K562 (cell line): ENCODE results near the gene MCCC1. TPM values are rescaled to one million over a fixed set of nuclear protein-coding genes. Genes with fewer than 3 reads are reported as not detected.
A peak's percentile ranks its signal among the peaks of the same experiment; 100 is the strongest.

Experiments used
- ATAC-seq: fragments of 200-7000 bp; cut with Tn5 transposase; 3 replicates; pipeline ENCODE4 v1.9.1; 2020; ENCODE audit warnings: moderate library complexity
- BruUV-seq: library from RNA; stranded (reverse); fragments of 400-500 nt; replicated peaks from 2 replicates; lab custom pipeline; 2021; lab: Mats Ljungman, UMichigan
- CTCF ChIA-PET: fragments of 300-600 bp; formaldehyde crosslinking; extraction: SDS; loops from one replicate; lab custom pipeline; 2021; ENCODE audit warnings: low intra/inter-chr PET ratio; lab: Yijun Ruan, JAX
- POLR2A ChIA-PET: fragments of 300-600, 350-650 bp; sonication (Branson Sonifier 250); formaldehyde crosslinking; extraction: SDS; loops from one replicate; lab custom pipeline; 2021; ENCODE audit warnings: antibody characterized with exemption, inconsistent platforms; lab: Yijun Ruan, JAX
- DNase-seq, 4 experiments: peaks; one replicate each; pipeline versions ENCODE4 v3.0.0 to v3.0.0-alpha.2; 2011 to 2018; ENCODE audit warnings: low spot score in 3 of 4, mixed read lengths in 3 of 4; ENCODE audit errors: extremely low read depth in 1 of 4
- FAIRE-seq: peaks from 2 replicates; lab custom pipeline; 2011; peaks lifted over from hg19 to GRCh38; lab: Jason Lieb, UNC
- H2AFZ ChIP-seq: 2 replicates; pipeline ENCODE4 v1.6.0; 2011; ENCODE audit warnings: low read depth, low read length, control low read depth, inconsistent platforms
- H3K27ac ChIP-seq: fragments of 200-600 bp; 3 replicates; pipeline ENCODE4 v1.8.0; 2011; ENCODE audit warnings: low read depth, mild to moderate bottlenecking, control low read depth, inconsistent platforms, low read length, moderate library complexity, mixed read lengths; ENCODE audit errors: extremely low read depth
- H3K27me3 ChIP-seq, 2 experiments: fragments of 300-600 bp in 1 of 2; 2 replicates in 1 of 2; 3 replicates in 1 of 2; pipeline versions ENCODE4 v1.6.0 to v1.8.0; 2011; ENCODE audit warnings: inconsistent platforms in 2 of 2, low read length in 2 of 2, mild to moderate bottlenecking in 1 of 2, mixed read lengths in 1 of 2, moderate library complexity in 1 of 2; ENCODE audit not compliant: control insufficient read depth in 2 of 2, insufficient read depth in 2 of 2
- H3K36me3 ChIP-seq: fragments of 300-600 bp; 3 replicates; pipeline ENCODE4 v1.8.0; 2011; ENCODE audit warnings: mild to moderate bottlenecking, low read length, inconsistent platforms; ENCODE audit not compliant: control insufficient read depth, insufficient read depth
- H3K4me1 ChIP-seq, 2 experiments: fragments of 200-600 bp in 1 of 2; replicated peaks in 1 of 2; 2 replicates in 1 of 2; 3 replicates in 1 of 2; pipeline versions ENCODE4 v1.5.1 to v1.8.0; 2011; ENCODE audit warnings: inconsistent platforms in 2 of 2, low read length in 2 of 2, mild to moderate bottlenecking in 1 of 2, mixed read lengths in 1 of 2, moderate library complexity in 1 of 2; ENCODE audit not compliant: control insufficient read depth in 2 of 2, insufficient read depth in 2 of 2
- H3K4me2 ChIP-seq: 2 replicates; pipeline ENCODE4 v1.6.1; 2011; ENCODE audit warnings: low read length, control low read depth, inconsistent platforms, mixed read lengths; ENCODE audit not compliant: insufficient read depth
- H3K4me3 ChIP-seq: fragments of 200-600 bp; sonication (generic), shearing (Covaris generic); 2 replicates; pipeline ENCODE4 v1.5.1; 2016; ENCODE audit warnings: control low read depth, inconsistent platforms
- H3K79me2 ChIP-seq: fragments of 200-600 bp; 3 replicates; pipeline ENCODE4 v1.8.0; 2011; ENCODE audit warnings: low read length, inconsistent platforms; ENCODE audit not compliant: control insufficient read depth, insufficient read depth
- H3K9ac ChIP-seq, 2 experiments: 2 replicates each; pipeline versions ENCODE4 v1.6.0 to v1.6.1; 2011; ENCODE audit warnings: low read depth in 2 of 2, low read length in 2 of 2, control low read depth in 1 of 2, inconsistent platforms in 1 of 2, mild to moderate bottlenecking in 1 of 2, mixed read lengths in 1 of 2; ENCODE audit not compliant: insufficient read depth in 1 of 2
- H3K9me1 ChIP-seq: one replicate; pipeline ENCODE4 v1.6.0; 2011; ENCODE audit warnings: inconsistent platforms, mild to moderate bottlenecking, low read length, moderate library complexity; ENCODE audit not compliant: control insufficient read depth, insufficient read depth
- H3K9me3 ChIP-seq: replicated peaks from 2 replicates; pipeline ENCODE4 v1.5.1; 2011; ENCODE audit warnings: low read depth, low read length, inconsistent platforms; ENCODE audit not compliant: control insufficient read depth, insufficient read depth
- H4K20me1 ChIP-seq: replicated peaks from 2 replicates; pipeline ENCODE4 v1.6.1; 2011; ENCODE audit warnings: low read length, inconsistent platforms, mixed read lengths; ENCODE audit not compliant: control insufficient read depth, insufficient read depth
- ARHGAP35 ChIP-seq: fragments of 450-650 bp; IDR thresholded peaks from 2 replicates; pipeline ENCODE4 v1.6.1; 2018; ENCODE audit not compliant: partially characterized antibody
- CREBBP ChIP-seq: IDR thresholded peaks from one replicate; pipeline ENCODE4 v1.6.1; 2012; ENCODE audit warnings: low read depth, mild to moderate bottlenecking, control low read depth, inconsistent platforms, low read length
- FOXA1 ChIP-seq: fragments of 450-650 bp; IDR thresholded peaks from 2 replicates; pipeline ENCODE4 v1.6.1; 2016; ENCODE audit warnings: mild to moderate bottlenecking, borderline replicate concordance
- GATAD2A ChIP-seq: fragments of 450-650 bp; IDR thresholded peaks from 2 replicates; pipeline ENCODE4 v1.6.1; 2017
- GTF2A2 ChIP-seq: IDR thresholded peaks from 2 replicates; pipeline ENCODE4 v1.6.1; 2016; ENCODE audit warnings: mild to moderate bottlenecking, missing genetic modification characterization, missing compliant biosample characterization
- HMGN3 ChIP-seq: IDR thresholded peaks from 2 replicates; pipeline ENCODE4 v1.6.1; 2011; ENCODE audit warnings: borderline replicate concordance, low read depth, mild to moderate bottlenecking, mixed read lengths, low read length; ENCODE audit not compliant: insufficient read length; ENCODE audit errors: extremely low read depth
- HOXB6 ChIP-seq: fragments of 250-450 bp; sonication (Bioruptor Pico); IDR thresholded peaks from 2 replicates; pipeline ENCODE4 v1.5.1; 2022; ENCODE audit warnings: mild to moderate bottlenecking, borderline replicate concordance
- KDM4B ChIP-seq, 2 experiments: fragments of 450-650 bp in 1 of 2; sonication (generic) in 1 of 2; IDR thresholded peaks; 2 replicates each; pipeline ENCODE4 v1.6.1; 2016 to 2017; ENCODE audit warnings: borderline replicate concordance in 2 of 2, antibody characterized with exemption in 1 of 2, low read depth in 1 of 2, mild to moderate bottlenecking in 1 of 2
- NCOA1 ChIP-seq: fragments of 450-650 bp; IDR thresholded peaks from 2 replicates; pipeline ENCODE4 v1.6.1; 2016; ENCODE audit warnings: low read depth
- PCBP1 ChIP-seq: fragments of 200-400 bp; formaldehyde crosslinking; IDR thresholded peaks from 2 replicates; pipeline ENCODE4 v1.6.1; 2018; ENCODE audit warnings: mild to moderate bottlenecking, low read depth, low read length; ENCODE audit not compliant: poor library complexity, severe bottlenecking
- PCBP2 ChIP-seq: fragments of 200-400 bp; formaldehyde crosslinking; IDR thresholded peaks from 2 replicates; pipeline ENCODE4 v1.6.1; 2018; ENCODE audit warnings: low read length, low read depth, mild to moderate bottlenecking, moderate library complexity; ENCODE audit not compliant: poor library complexity, severe bottlenecking
- RBM17 ChIP-seq: fragments of 200-400 bp; formaldehyde crosslinking; IDR thresholded peaks from 2 replicates; pipeline ENCODE4 v1.6.1; 2017; ENCODE audit warnings: low read depth, mild to moderate bottlenecking, low read length, borderline replicate concordance
- SRSF7 ChIP-seq: fragments of 200-400 bp; formaldehyde crosslinking; optimal IDR thresholded peaks from 2 replicates; pipeline ENCODE3; 2017; ENCODE audit warnings: mild to moderate bottlenecking, low read depth, low read length
- ZBTB1 ChIP-seq: sonication (generic); formaldehyde crosslinking; IDR thresholded peaks from 2 replicates; pipeline ENCODE4 v1.8.1; 2023; ENCODE audit warnings: missing genetic modification reagents, low read depth, mild to moderate bottlenecking, borderline replicate concordance
- ZFX ChIP-seq: sonication (generic); formaldehyde crosslinking; IDR thresholded peaks from 2 replicates; pipeline ENCODE4 v1.8.0; 2022; ENCODE audit warnings: mild to moderate bottlenecking, missing genetic modification reagents, moderate library complexity
- ZNF316 ChIP-seq: fragments of 450-650 bp; IDR thresholded peaks from 2 replicates; pipeline ENCODE4 v1.6.1; 2016
- ZNF41 ChIP-seq: fragments of 250-450 bp; sonication (Bioruptor Pico); conservative IDR thresholded peaks from 2 replicates; pipeline ENCODE4 v1.4.0; 2020; ENCODE audit warnings: mild to moderate bottlenecking
- ZNF507 ChIP-seq: conservative IDR thresholded peaks from 2 replicates; pipeline ENCODE4 v1.6.1; 2017; ENCODE audit warnings: missing genetic modification characterization, missing compliant biosample characterization
- ZNF551 ChIP-seq: fragments of 250-450 bp; sonication (Bioruptor Pico); IDR thresholded peaks from 2 replicates; pipeline ENCODE4 v1.5.0; 2021; ENCODE audit warnings: mild to moderate bottlenecking, moderate library complexity
- ZNF668 ChIP-seq: fragments of 250-450 bp; sonication (Bioruptor Pico); IDR thresholded peaks from 2 replicates; pipeline ENCODE4 v1.8.0; 2022; ENCODE audit warnings: mild to moderate bottlenecking, inconsistent platforms
- ZZZ3 ChIP-seq: fragments of 450-650 bp; IDR thresholded peaks from 2 replicates; pipeline ENCODE4 v1.6.1; 2016; ENCODE audit warnings: antibody characterized with exemption, mild to moderate bottlenecking, moderate library complexity
- WGBS: fragments of 100-300 bp; shearing (Covaris generic); methylation state at CpG from one replicate; pipeline ENCODE4 v1.1.6; 2016; ENCODE audit warnings: low coverage, mixed read lengths; ENCODE audit not compliant: insufficient coverage; ENCODE audit errors: missing lambda C conversion rate; 5-methylcytosine and 5-hydroxymethylcytosine counted together
- in situ Hi-C: fragments of 300-500 bp; cut with MboI; formaldehyde crosslinking; loops from 4 replicates; pipeline ENCODE4 v1.15.0; 2018; ENCODE audit warnings: inconsistent platforms, mixed read lengths
- intact Hi-C: fragments of 100-400 bp; cut with micrococcal nuclease; formaldehyde crosslinking; loops from 2 replicates; pipeline ENCODE4 v1.14.2; 2022
- polyA plus RNA-seq, 8 experiments: library from polyadenylated mRNA; depleted of rRNA in 4 of 8; stranded (reverse) in 5 of 8; unstranded in 3 of 8; fragments of >200 nt; fragmentation: Nextera tagmentation in 2 of 8; fragmentation: Illumina TruSeq in 1 of 8; extraction: Ambion mirVana in 2 of 8; extraction: Trizol in 1 of 8; gene quantifications; 2 replicates each; pipeline versions ENCODE4 v1.2.1 to v1.2.3, GENCODE V29; 2011 to 2014; ENCODE audit warnings: inconsistent platforms in 1 of 8, missing spikeins in 1 of 8
- total RNA-seq, 7 experiments: library from RNA; depleted of rRNA in 6 of 7; stranded (reverse); fragments of >200 nt in 6 of 7; fragmentation: Illumina TruSeq in 2 of 7; extraction: Trizol in 2 of 7; gene quantifications; 2 replicates each; pipeline versions ENCODE4 v1.2.1 to v1.2.3, GENCODE V29; 2011 to 2021; ENCODE audit warnings: low replicate concordance in 1 of 7

MCCC1 gene
- total and polyA plus RNA-seq, 9 of the 15 experiments (the other 6 are each of a cell fraction or from before 2014, with no cell fraction given): 13.7 to 26.9 (median 23.0) TPM

GRCh38 chr3:183013074-183013473, 86.2 kb downstream of the MCCC1 start:
- Histone ChIP-seq H3K9me3 (no peaks in the 10 kb centered on the region), H2AFZ (no peak overlapping the region), H3K9ac (no peak overlapping the region), H3K27ac (no peak overlapping the region), H3K36me3 (peaks cover 20% of the 10 kb centered on the region; the same call in 2 of the 3 replicates), H3K27me3 (no peaks in the 10 kb centered on the region), H4K20me1 (no peaks in the 10 kb centered on the region), H3K9me1 (no peaks in the 10 kb centered on the region), H3K4me2 (no peak overlapping the region), H3K4me3 (no peak overlapping the region), H3K4me1 (peaks cover 14% of the 10 kb centered on the region in 2 experiments), H3K79me2 (no peaks in the 10 kb centered on the region)
- WGBS: 76% methylated on average over 5 of the region's 5 CpGs
- ChIA-PET CTCF (no interaction called here), POLR2A (no interaction called here)
- no peak for TF ChIP-seq GTF2A2 (tag)
- TF ChIP-seq FOXA1: no peak
- TF ChIP-seq ZFX: no peak
- no peak for TF ChIP-seq NCOA1
- no peak for TF ChIP-seq ZNF507 (tag)
- TF ChIP-seq PCBP2: no peak
- TF ChIP-seq GATAD2A: no peak
- BruUV-seq: no TSS peak
- FAIRE-seq (no peak), DNase-seq (no peak), ATAC-seq (no peak)
- intact Hi-C loops: no loop called here
- in situ Hi-C loops: no loop called here

GRCh38 chr3:183008800-183009199, 90.5 kb downstream of the MCCC1 start:
- peak; percentile 35 for FAIRE-seq
- POLR2A ChIA-PET: no interaction called here
- Histone ChIP-seq H4K20me1 (no peaks in the 10 kb centered on the region), H3K27ac (no peak overlapping the region), H2AFZ (no peak overlapping the region), H3K9me3 (no peaks in the 10 kb centered on the region), H3K79me2 (no peaks in the 10 kb centered on the region), H3K9ac (no peak overlapping the region), H3K36me3 (no peaks in the 10 kb centered on the region), H3K4me2 (no peak overlapping the region), H3K4me3 (no peak overlapping the region), H3K9me1 (no peaks in the 10 kb centered on the region), H3K4me1 (peaks cover 14% of the 10 kb centered on the region in 2 experiments), H3K27me3 (no peaks in the 10 kb centered on the region)
- BruUV-seq: no TSS peak
- CTCF ChIA-PET: no interaction called here
- intact Hi-C loops (no loop called here), in situ Hi-C loops (no loop called here)
- ATAC-seq: no peak
- DNase-seq: no peak
- TF ChIP-seq KDM4B (IDR thresholded peaks at IDR 0.05; ENCODE audit: borderline replicate concordance in 2 of 2, low read depth in 1 of 2) (no peak), ZNF668 (CRISPR knock-in tag) (no peak), ARHGAP35 (no peak), SRSF7 (no peak), HMGN3 (no peak), ZNF316 (no peak), ZZZ3 (no peak), CREBBP (no peak), ZNF551 (CRISPR knock-in tag) (no peak), HOXB6 (CRISPR knock-in tag) (no peak), PCBP1 (no peak), ZBTB1 (no peak), ZNF507 (tag) (no peak), RBM17 (no peak), ZNF41 (CRISPR knock-in tag) (no peak)
